Embryonic facial prominence (tissue), 1 donor: Measurements from ENCODE around the gene PCSK2.
A peak's percentile ranks its signal among the peaks of the same experiment; 100 is the strongest.

Experiments used
- DNase-seq: peaks from one replicate; pipeline ENCODE4 v3.0.0-alpha.2; 2016; ENCODE audit errors: extremely low spot score

The PCSK2 gene

DNA sequence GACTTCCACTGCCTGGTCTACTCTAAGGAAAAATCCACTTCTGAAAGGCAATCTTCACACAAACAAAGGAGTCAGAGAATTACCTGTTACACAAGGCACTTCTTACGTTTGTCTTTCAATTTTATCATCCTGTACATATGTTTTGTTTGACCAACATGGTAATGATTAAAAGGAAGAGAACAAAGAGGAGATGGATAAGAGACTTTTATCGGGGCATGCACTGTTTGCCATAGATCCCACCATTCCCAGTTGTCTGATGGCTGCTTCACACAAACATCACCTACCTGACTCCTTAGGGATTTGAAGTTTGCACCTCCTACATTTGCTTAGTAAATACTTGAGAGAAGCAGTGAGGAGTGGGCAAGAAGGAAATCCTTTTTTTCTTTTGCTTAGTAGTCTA is 217.3 kb downstream of the PCSK2 start:
- DNase-seq: no peak

GRCh38 chr20:17445543-17445942 is 218.7 kb downstream of the PCSK2 start:
- DNase-seq: no peak

- DNase-seq: no peak
Measured at GRCh38 chr20:17446171-17446570, 219.3 kb downstream of the PCSK2 start.

- no peak for DNase-seq
Measured at GRCh38 chr20:17448071-17448470, 221.2 kb downstream of the PCSK2 start.

GRCh38 chr20:17449031-17449430 is 222.2 kb downstream of the PCSK2 start:
- DNase-seq: no peak

DNA sequence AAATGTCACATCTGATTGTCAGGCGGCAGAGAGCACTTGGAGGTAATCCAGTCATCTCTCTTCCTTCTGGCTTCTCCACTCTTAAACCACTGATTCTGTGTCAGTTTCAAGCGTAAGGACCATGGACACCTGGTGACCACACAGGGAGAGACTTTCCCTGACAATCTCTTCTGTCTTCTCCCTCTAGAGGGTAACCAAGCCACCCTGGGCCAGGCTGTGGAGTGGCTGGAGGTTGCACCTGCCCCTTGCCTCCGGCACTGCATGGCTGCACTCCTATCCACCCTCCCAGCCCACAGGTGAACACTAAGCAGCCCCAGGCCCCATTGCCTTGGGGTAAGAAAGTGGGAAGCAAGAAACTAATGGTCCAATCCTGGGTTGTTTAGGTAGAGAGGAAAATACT is 225.6 kb downstream of the PCSK2 start:
- no peak for DNase-seq

DNA sequence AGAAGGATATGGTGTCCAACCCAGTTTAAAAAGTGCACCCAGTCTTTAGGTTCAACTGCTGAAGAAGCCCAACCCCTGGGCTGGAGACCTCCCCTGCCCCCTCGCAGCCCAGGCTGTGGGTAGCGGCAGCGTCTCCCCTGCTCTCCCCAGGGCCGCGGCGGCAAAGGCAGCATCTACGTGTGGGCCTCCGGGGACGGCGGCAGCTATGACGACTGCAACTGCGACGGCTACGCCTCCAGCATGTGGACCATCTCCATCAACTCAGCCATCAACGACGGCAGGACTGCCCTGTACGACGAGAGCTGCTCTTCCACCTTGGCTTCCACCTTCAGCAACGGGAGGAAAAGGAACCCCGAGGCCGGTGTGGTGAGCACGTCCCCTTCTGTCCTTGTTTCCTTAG is 226.8 kb downstream of the PCSK2 start:
- DNase-seq: no peak

GRCh38 chr20:17456279-17456678 is 229.4 kb downstream of the PCSK2 start:
- DNase-seq: no peak

DNA sequence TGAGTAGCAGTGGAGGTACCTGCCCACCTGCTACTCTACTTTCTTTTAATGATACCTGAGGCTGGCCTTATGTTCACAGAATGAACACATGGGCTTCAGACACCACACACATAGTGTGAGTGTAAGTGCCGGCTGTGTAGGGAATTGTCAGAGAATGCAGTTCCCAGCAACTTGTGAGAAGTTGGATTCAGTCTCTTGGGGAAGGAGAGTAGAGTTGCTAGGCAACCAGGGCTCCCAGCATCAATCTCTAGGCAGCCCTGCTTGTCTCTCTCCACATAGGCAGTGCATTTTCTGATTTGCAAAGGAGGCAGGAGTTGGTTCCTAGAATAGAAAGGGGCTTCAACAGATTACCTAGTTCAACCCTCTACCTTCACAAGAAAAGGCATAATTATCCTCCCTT is 230.2 kb downstream of the PCSK2 start:
- DNase-seq: no peak

GRCh38 chr20:17457588-17458190 is 230.8 kb downstream of the PCSK2 start:
- DNase-seq: no peak

- no peak for DNase-seq
Measured at GRCh38 chr20:17460119-17460518, 233.3 kb downstream of the PCSK2 start.

DNA sequence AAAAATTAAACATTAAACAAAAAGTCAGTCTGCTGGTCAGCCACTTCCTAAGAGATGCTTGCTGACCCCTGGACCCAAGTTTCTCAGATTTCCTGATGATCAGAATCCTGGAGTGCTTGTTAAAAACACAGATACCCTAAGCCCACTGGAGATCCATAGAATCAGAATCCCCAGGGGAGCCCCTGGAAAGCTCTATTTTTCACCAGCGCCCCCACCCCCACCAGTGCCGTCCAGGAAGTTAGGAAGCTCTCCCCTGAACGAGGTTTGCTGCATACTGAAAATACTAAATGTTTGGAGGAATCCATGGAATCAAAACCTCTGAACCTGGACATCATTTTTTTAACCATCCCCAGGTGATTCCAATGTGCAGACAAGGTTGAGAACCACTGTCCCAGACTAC is 235.1 kb downstream of the PCSK2 start:
- no peak for DNase-seq

- no peak for DNase-seq
Measured at GRCh38 chr20:17463711-17464110, 236.9 kb downstream of the PCSK2 start.

DNA sequence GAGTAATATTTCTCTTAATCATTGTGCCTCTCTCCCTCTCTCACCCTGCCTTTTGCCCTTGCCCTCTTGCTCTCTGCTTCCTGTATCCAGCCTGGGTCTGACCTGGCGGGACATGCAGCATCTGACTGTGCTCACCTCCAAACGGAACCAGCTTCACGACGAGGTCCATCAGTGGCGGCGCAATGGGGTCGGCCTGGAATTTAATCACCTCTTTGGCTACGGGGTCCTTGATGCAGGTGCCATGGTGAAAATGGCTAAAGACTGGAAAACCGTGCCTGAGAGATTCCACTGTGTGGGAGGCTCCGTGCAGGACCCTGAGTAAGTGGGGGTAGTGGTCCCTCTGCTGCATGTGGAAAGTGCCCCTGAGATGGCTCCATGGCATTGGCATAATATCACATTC is 238.4 kb downstream of the PCSK2 start:
- DNase-seq: no peak

DNA sequence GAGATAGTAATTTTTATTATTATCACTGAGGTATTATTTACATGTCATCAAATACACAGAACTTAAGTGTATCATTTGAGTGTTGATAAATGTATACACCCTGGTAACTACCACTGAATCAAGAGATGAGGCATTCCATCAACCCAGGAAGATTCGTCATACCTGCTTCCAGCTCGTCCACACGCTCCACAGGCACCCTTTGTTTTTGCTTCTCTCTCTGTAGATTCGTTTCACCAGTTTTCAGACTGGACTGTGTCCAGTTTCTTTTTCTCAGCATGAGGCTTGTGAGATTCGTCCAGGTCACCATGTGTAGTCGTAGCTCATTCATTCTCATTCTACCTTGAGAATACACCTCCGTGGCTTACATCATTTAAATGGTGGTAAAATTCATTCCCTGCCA is 239.8 kb downstream of the PCSK2 start:
- no peak for DNase-seq

DNA sequence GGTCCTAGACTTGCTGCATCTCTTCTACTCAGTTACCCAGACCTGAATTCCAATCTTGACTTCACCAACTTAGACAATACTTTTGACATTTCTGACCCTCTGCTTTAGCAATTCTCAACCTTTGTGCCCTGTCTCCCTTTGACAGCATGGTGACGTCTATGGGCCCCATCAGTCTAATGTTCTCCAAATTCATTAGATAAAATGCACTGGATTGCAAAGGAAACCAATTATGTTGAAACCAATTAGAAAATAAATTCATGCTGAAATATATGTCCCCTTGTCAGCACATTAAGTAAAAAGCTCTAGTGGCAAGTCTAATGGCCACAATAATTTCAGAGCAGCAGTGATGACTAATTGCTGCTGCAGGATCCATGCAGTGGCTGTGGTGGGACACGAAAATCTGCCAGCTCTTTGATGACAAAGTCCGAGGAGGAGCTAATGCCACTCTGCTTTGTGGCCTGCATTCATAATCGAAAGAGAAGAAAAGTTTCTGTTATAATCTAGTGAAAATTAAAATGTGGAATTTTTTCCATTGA is 240.3 kb downstream of the PCSK2 start:
- no peak for DNase-seq

GRCh38 chr20:17468073-17468840 is 241.4 kb downstream of the PCSK2 start:
- DNase-seq: no peak

DNA sequence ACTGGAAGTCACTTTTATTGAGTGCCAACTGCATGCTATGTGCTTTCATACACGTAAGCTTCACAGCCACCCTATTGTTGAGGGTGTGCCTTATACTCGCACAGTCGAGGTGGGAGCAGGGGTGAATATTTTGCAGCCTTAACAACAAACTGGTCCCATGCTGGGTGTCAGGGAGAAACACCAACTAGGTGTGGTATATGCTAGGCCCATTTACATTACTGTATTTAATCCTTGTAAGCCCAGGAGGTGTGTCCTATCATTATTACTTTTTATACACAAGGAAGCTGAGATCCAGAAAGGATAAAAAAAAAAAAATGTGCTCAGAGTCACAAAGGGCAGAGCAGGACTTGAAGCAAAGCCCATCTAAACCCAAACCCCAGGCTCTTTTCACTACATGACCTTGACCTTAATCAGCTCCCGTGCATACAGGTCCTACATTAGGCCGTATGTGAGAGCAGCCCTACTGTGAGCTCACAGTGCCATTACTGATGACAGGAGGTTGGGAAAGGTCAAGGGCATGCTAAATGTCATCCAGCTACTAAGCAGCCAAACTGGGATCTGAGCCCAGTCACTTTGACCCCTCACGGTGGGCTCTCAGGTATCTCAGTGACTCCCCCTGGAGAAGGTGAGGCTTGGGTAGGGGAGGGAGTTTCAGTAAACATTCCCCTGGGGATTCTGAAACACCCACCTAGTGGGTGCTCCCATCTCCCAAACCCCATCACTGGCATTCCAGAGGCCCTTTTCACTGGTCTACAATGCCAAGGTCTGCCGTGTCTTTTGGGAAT is 242.6 kb downstream of the PCSK2 start:
- DNase-seq: no peak

GRCh38 chr20:17470521-17470920 is 243.7 kb downstream of the PCSK2 start:
- DNase-seq: no peak

DNA sequence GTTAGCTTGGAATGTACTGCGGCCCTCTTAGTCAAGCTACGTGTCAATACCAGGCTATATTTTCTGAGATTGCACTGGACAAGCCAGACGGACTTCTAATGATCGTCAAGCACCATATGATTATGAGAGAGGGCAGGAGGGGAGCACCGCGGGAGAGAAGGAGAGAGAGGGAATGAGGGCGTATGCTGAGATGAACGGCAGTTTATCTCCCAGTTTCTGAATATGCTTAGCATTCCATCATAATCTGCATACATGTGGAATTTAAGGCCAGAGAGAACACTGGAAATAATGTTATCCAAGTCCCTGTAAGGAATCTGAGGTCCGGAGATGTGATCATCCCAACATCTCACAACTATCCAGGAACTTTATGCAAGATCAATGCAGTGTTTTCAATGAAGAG is 244.1 kb downstream of the PCSK2 start:
- no peak for DNase-seq

GRCh38 chr20:17471606-17472187 is 244.9 kb downstream of the PCSK2 start:
- DNase-seq: no peak

GRCh38 chr20:17473659-17474058 is 246.8 kb downstream of the PCSK2 start:
- DNase-seq: peak; percentile 9
